Coronary artery (tissue), 2 donors: ENCODE measurements around the gene TMCC1.

Experiments
- DNase-seq: peaks from one replicate; pipeline ENCODE4 v3.0.0-alpha.2; 2017; ENCODE audit warnings: low spot score
- H3K27ac ChIP-seq, 2 donors: fragments of 200-600 bp; sonication (generic); one replicate each; pipeline ENCODE4 v1.5.1; 2016 to 2019
- H3K4me3 ChIP-seq: fragments of 200-600 bp; sonication (generic); 2 replicates; pipeline ENCODE4 v1.5.1; 2016; ENCODE audit warnings: mild to moderate bottlenecking, moderate library complexity
- TF ChIP-seq, protein P1 (sequence below): fragments of 200-600 bp; sonication (generic); IDR thresholded peaks from one replicate; pipeline ENCODE4 v1.5.1; 2019; ENCODE audit warnings: antibody characterized with exemption

Gene TMCC1

GRCh38 chr3:129777806-129778205, 115.7 kb downstream of the TMCC1 start:
- Histone ChIP-seq H3K4me3 (no peak overlapping the region), H3K27ac (no peak overlapping the region)
- TF ChIP-seq, protein P1, sequence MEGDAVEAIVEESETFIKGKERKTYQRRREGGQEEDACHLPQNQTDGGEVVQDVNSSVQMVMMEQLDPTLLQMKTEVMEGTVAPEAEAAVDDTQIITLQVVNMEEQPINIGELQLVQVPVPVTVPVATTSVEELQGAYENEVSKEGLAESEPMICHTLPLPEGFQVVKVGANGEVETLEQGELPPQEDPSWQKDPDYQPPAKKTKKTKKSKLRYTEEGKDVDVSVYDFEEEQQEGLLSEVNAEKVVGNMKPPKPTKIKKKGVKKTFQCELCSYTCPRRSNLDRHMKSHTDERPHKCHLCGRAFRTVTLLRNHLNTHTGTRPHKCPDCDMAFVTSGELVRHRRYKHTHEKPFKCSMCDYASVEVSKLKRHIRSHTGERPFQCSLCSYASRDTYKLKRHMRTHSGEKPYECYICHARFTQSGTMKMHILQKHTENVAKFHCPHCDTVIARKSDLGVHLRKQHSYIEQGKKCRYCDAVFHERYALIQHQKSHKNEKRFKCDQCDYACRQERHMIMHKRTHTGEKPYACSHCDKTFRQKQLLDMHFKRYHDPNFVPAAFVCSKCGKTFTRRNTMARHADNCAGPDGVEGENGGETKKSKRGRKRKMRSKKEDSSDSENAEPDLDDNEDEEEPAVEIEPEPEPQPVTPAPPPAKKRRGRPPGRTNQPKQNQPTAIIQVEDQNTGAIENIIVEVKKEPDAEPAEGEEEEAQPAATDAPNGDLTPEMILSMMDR, result no peak
- no peak for DNase-seq

GRCh38 chr3:129775870-129776269, 117.6 kb downstream of the TMCC1 start:
- no peak overlapping the region for H3K27ac ChIP-seq
- no peak overlapping the region for H3K4me3 ChIP-seq
- DNase-seq, result no peak
- TF ChIP-seq, protein P1, result no peak

GRCh38 chr3:129773691-129774663, 119.5 kb downstream of the TMCC1 start:
- TF ChIP-seq, protein P1, result no peak
- DNase-seq, result no peak
- no peak overlapping the region for H3K4me3 ChIP-seq
- H3K27ac ChIP-seq, result no peak overlapping the region

DNA sequence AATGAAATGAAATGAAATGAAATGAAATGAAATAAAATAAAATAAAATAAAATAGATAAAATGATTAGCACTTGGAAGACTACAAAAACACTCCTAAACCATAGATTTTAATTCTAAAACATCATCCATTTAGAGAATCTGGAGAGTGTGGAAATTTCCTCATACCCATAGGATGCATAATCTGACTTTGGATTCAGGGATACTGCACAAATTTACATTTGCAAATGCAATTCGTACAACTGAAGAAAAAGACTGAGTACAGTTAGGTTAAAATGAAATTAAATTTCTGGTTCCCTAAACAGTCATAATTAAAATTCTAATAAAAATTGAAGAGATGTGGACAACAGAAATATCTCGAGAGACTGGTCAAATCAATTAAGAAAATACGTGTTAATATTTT, 122.9 kb downstream of the TMCC1 start:
- TF ChIP-seq, protein P1, result no peak

DNA sequence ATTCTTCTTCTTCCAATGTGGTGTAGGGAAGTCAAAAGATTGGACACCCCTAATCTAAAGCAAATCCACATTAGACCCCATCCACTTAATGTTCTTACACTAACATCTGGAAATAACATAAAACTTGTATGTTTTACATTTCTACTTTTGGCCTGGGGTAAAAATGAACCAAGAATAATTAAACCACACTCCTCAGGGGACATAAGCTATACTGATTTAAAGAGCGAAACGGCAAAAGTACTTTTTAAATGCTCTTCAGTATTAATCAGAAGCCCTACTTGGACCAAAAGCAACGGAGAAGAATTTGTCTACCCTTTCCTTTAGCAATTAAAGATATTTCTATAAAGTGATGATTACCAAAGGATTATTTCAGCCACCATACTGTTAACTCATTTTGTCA, 123.9 kb downstream of the TMCC1 start:
- TF ChIP-seq, protein P1, result no peak
- no peak overlapping the region for H3K4me3 ChIP-seq
- DNase-seq, result no peak
- H3K27ac ChIP-seq, result no peak overlapping the region

More for the DNA sequence above, 122.9 kb downstream of the TMCC1 start:
- DNase-seq, result no peak
- Histone ChIP-seq H3K27ac (no peak overlapping the region), H3K4me3 (no peak overlapping the region)

GRCh38 chr3:129768728-129769127, 124.8 kb downstream of the TMCC1 start:
- Histone ChIP-seq H3K27ac (no peak overlapping the region), H3K4me3 (no peak overlapping the region)
- TF ChIP-seq, protein P1, result no peak
- no peak for DNase-seq

- H3K27ac ChIP-seq, result no peak overlapping the region
- TF ChIP-seq, protein P1, result no peak
- H3K4me3 ChIP-seq, result no peak overlapping the region
These were observed 127.4 kb downstream of the TMCC1 start for GRCh38 chr3:129766135-129766534.

More at GRCh38 chr3:129766135-129766534, 127.4 kb downstream of the TMCC1 start:
- DNase-seq, result no peak
